ENCODE measurements around the gene CITED2. TPM values are rescaled to one million over a fixed set of nuclear protein-coding genes. Genes with fewer than 3 reads are reported as not detected.

The CITED2 gene
- total and polyA plus RNA-seq, 7 donors = 15.3 to 414 (median 118) TPM

DNA sequence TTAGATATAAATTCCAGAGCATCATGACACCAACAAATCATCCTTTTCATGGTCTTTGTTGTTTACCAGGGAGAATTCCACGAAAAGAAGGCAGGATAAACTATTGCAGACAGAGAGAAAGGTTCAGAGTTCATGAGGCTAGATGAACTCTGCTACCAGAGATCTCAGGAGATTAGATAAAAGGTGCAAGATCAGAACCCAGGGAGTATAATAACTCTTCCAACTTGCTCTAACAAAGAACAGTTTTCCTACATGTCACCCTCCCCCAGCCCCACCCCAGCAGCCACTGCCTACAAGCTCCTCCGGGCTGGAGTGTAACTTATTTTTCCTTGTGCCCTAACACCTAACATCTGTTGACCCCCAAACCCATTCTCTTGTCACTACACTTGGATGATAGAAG, 13.9 kb upstream of the CITED2 start:
- no peak overlapping the region for H3K27ac ChIP-seq
- H3K4me3 ChIP-seq = no peak overlapping the region
- DNase-seq (no peak), ATAC-seq (no peak)
- no peaks in the 10 kb centered on the region for H3K9me3 ChIP-seq
- no peaks in the 10 kb centered on the region for H3K27me3 ChIP-seq (ENCODE audit: insufficient read depth in 3 of 3, low read length in 2 of 3)
- intact Hi-C loops (cut with DNase I) = no loop called here
- no peak for TF ChIP-seq CTCF (IDR thresholded peaks at IDR 0.05)
- no peaks in the 10 kb centered on the region for H3K36me3 ChIP-seq (ENCODE audit: insufficient read depth in 1 of 2, low read depth in 1 of 2)
- peaks cover 3% of the 10 kb centered on the region for H3K4me1 ChIP-seq
- WGBS, 3 donors = 73 to 80% (median 74%) methylated on average over 2 of the region's 2 CpGs

DNA sequence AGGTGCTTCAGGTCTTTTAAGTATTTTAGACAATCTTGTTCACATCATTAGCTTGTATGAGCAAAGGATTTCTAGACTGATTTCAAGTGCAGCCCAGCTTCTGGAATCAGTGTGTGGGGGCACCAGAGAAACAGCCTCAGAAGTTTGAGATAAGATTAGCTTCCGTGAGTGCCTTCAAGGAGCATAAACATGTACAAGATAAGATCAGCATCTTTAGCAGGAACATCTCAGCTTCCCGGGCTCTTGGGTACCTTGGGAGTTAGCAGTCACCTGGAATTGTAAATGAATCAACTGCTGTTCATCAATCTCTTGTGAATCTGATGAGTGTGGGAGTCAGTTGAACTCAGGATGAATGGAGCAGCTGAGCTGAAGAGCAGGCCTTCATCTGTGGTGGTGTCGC, 12.0 kb upstream of the CITED2 start:
- TF ChIP-seq CTCF (IDR thresholded peaks at IDR 0.05) = no peak
- Histone ChIP-seq H3K36me3 (ENCODE audit: insufficient read depth in 1 of 2, low read depth in 1 of 2) (no peaks in the 10 kb centered on the region), H3K27me3 (ENCODE audit: insufficient read depth in 3 of 3, low read length in 2 of 3) (no peaks in the 10 kb centered on the region), H3K27ac (no peak overlapping the region), H3K4me1 (peaks cover 3% of the 10 kb centered on the region), H3K9me3 (no peaks in the 10 kb centered on the region), H3K4me3 (no peak overlapping the region)
- no peak for ATAC-seq
- no peak for DNase-seq
- intact Hi-C loops (cut with DNase I) = no loop called here
- WGBS, 3 donors = 76 to 91% (median 84%) methylated on average over 3 of the region's 3 CpGs

- no peaks in the 10 kb centered on the region for H3K9me3 ChIP-seq
- no peak overlapping the region for H3K4me3 ChIP-seq
- DNase-seq (no peak), ATAC-seq (no peak)
- H3K27me3 ChIP-seq (ENCODE audit: insufficient read depth in 3 of 3, low read length in 2 of 3) = no peaks in the 10 kb centered on the region
- no peak for TF ChIP-seq CTCF (IDR thresholded peaks at IDR 0.05)
- intact Hi-C loops (cut with DNase I) = no loop called here
- WGBS, 3 donors = 30 to 42% (median 37%) methylated on average over 6 of the region's 6 CpGs
- H3K4me1 ChIP-seq = peaks cover 7% of the 10 kb centered on the region
- H3K36me3 ChIP-seq (ENCODE audit: insufficient read depth in 1 of 2, low read depth in 1 of 2) = no peaks in the 10 kb centered on the region
- no peak overlapping the region for H3K27ac ChIP-seq
Observed at GRCh38 chr6:139381216-139381865, 6.9 kb upstream of the CITED2 start.

DNA sequence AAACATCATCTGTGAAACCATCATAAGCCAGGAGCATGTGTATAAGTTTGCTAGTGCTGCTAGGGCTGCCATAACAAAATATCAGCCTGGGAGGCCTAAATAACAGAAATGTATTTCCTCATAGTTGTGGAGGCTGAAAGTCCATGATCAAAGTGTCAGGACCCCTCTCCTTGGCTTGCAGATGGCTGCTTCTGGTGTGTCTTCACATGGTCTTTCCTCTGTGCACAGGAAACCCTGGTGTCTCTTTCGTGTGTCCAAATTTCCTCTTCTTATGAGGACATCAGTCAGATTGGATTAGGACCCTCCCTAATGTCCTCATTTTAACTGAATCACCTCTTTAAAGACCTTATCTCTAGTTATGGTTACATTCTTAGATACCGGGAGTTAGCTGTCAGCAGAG, 6.2 kb upstream of the CITED2 start:
- ATAC-seq (no peak), DNase-seq (no peak)
- 84 to 95% (median 87%) methylated on average over 2 of the region's 2 CpGs for WGBS, 3 donors
- peaks cover 9% of the 10 kb centered on the region for H3K4me1 ChIP-seq
- H3K4me3 ChIP-seq = no peak overlapping the region
- intact Hi-C loops (cut with DNase I) = no loop called here
- no peak overlapping the region for H3K27ac ChIP-seq
- no peaks in the 10 kb centered on the region for H3K9me3 ChIP-seq
- no peaks in the 10 kb centered on the region for H3K36me3 ChIP-seq (ENCODE audit: insufficient read depth in 1 of 2, low read depth in 1 of 2)
- H3K27me3 ChIP-seq (ENCODE audit: insufficient read depth in 3 of 3, low read length in 2 of 3) = no peaks in the 10 kb centered on the region
- TF ChIP-seq CTCF (IDR thresholded peaks at IDR 0.05) = no peak

GRCh38 chr6:139380168-139380567, 5.7 kb upstream of the CITED2 start:
- intact Hi-C loops (cut with DNase I) = no loop called here
- no peaks in the 10 kb centered on the region for H3K27me3 ChIP-seq (ENCODE audit: insufficient read depth in 3 of 3, low read length in 2 of 3)
- peaks cover 9% of the 10 kb centered on the region for H3K4me1 ChIP-seq
- H3K27ac ChIP-seq = no peak overlapping the region
- DNase-seq (no peak), ATAC-seq (no peak)
- H3K4me3 ChIP-seq = no peak overlapping the region
- 51 to 79% (median 61%) methylated on average over 7 of the region's 7 CpGs for WGBS, 3 donors
- no peaks in the 10 kb centered on the region for H3K36me3 ChIP-seq (ENCODE audit: insufficient read depth in 1 of 2, low read depth in 1 of 2)
- no peak for TF ChIP-seq CTCF (IDR thresholded peaks at IDR 0.05)
- H3K9me3 ChIP-seq = no peaks in the 10 kb centered on the region
